HG03565 (cell line): ENCODE data around the gene EPN3.

Experiments used
- ATAC-seq: cut with Tn5 transposase; IDR thresholded peaks from one replicate; pipeline ENCODE4 v1.9.1; 2021; ENCODE audit warnings: mild to moderate bottlenecking, moderate library complexity; ENCODE audit not compliant: unreplicated experiment

EPN3 gene

DNA sequence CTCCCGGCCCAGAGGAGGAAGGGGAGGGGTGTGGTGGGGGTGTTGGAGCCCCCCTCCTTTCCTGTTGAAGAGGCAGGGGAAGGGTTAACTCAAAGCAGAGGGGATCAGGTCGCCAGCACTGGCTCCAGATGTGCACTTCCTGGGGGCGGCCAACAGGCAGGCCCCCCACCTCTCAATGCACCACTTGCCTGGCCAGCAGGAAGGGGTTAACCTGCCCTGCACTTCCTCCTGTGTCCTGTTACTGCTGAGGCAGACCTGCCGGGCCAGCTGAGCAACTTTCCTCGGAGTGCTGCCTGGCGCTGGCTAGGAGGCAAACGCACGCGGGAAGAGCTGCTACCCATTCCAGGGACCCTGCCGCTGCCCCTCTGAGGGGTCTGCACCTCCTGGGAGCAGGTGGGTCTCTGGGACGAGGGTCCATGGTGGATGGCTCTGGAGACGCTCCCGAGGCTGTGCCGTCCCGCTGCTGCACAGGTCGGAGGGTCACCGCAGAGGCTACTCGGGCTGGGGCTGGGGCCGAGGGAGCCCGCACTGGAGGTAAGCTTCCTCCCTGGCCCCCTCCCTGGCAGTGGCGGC is at the start of gene EPN3:
Gene EPN3 (plus strand): TSS at position 284 of the 573 bp plus-strand sequence. CDS start 3,822 bp downstream, outside the sequence.
- ATAC-seq: no peak

DNA sequence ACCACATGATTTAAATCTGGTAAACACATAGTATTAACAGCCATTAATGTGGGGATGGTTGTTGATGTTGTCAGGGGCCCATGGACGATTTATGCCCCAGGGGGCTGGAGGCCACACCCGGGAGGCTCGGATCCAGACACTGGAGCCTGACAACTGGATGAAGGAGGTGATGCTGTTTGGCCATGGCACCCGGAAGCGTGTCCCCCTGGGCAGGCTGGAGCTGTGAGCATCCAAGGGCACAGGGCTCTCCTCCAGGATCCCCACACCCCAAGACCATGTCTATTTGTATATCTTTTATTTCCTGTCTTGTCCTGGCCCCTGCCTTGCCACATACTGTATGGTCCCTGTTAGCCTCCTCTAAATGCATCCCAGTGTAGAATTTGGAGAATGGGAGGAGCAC is 49.3 kb upstream of the EPN3 start:
- ATAC-seq: no peak

DNA sequence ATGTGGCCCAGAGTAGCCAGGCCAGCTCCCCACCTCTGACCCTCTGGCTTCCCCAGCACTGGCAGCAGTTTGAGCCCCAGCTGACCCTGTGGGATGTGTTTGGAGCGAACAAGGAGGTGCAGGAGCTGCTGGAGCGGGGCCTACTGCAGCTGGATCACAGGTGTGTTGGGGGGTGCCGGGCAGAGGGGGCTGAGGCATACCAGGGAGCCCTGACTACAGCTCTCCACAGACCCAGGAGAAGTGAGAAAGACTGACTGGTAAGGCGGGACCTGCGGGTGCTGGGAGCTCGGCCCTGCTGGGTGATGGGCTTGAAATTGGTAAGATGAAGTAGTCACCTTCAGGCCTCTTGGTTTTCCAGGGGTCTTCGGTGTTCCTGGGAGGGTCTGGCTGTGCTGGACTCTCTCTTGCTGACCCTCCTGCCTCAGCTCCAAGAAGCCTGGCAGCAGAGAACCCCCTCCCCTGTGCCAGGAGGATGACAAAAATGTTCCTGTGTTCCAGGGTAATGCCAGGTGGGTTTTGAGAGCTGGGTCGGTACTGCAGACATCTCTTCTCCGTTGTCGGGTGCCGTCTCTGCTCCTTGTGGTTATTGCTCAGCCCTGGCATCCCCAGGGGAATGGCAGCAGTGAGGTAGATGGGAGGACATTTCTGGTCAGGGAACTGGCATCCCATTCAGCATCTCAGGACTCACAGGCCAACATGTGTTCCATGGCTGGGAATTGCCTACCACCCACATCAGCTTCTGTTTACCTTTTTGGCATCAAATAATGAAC is 48.0 kb upstream of the EPN3 start:
- no peak for ATAC-seq

DNA sequence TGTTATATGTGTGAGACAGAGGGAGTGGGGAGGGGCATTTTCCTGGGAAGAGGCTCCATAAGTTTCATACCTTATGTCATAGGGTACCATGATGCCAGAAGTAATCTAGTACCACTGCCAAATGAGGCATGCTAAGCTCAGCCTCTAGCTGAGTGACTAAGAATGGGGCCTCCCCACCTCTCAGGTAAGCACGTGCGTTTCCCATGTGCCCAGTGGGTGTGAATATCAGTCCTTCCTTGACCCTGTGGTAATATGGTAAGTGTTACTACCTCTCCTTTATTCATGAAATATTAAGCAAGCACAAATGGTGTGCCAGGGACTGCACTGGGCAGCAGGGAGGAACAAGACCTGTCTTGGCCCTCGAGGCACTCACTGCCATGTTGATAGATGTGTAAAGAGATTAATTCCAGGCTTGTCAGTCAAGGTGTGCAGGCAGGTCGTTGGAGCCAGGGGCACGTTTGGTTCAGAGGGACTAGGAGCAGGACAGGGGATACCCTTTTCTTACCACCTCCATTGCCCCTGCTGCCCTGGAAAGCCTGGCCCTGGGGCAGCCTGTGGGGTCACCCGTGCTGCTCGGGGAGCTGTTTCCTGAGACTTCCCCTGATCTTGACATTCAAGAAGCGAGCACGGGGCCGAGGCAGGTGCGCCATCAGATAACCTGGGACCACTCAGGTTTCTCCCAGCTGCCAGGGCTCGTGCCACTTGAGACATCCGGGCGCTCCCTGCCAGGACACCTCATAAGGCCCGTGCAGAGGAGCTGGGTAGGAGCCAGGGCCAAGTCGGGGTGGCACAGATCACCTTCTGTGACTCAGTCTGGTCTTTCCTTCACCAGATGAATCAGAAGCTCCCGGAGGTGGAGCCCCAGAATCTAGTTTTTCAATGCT is 45.1 kb upstream of the EPN3 start:
- no peak for ATAC-seq

DNA sequence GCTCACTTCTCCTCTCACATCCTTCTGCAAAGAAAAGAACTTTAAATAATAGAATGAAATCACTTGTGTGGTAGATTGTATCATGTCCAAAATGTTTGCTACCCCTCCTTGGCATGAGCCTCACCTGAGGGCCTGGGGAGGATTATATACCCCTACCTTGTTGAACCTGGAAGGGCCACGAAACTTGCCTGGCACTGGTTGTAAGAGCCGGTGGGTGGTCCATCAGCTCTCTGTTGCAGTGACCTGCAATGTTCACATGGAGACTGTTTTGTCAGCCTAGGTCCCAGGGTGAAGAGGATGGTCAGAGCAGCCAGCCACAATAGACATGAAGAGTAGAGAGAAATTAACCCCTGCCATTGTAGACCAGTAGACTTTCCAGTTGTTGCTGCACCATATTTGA is 43.7 kb upstream of the EPN3 start:
- ATAC-seq: no peak

DNA sequence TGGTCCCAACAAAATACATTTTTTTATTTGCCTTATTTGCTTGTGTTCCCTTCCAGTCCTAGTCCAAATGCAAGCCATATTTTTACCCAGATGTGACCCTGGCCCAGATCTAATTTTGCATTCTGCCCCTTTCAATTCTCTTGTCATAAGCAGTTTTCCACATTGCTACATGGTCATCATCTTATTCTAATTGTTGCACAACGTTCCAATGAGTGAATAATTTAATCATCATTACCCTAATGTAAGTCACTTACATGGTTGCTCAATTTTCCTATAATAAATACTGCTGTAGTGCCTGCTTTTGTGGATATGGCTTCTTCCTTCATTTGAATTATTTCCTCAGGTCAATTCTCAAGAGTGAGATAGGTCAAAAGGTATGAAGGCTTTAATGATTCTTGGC is 41.0 kb upstream of the EPN3 start:
- no peak for ATAC-seq

DNA sequence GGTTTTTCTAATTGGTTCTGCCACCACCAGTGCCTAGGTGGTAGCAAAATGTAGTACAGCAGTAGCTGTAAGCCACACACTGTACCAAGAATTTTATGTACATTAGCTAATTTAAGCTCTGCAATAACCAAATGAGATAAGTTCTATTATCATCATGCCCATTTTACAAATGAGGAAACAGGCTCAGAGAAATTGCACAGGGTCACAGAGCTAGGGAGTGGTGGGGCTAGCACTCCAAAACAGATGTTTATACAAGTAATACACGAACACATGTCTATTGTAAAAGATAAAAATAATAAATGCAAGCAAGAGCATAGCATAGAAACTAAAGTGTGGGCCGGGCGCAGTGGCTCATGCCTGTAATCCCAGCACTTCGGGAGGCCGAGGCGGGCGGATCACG is 40.3 kb upstream of the EPN3 start:
- no peak for ATAC-seq

DNA sequence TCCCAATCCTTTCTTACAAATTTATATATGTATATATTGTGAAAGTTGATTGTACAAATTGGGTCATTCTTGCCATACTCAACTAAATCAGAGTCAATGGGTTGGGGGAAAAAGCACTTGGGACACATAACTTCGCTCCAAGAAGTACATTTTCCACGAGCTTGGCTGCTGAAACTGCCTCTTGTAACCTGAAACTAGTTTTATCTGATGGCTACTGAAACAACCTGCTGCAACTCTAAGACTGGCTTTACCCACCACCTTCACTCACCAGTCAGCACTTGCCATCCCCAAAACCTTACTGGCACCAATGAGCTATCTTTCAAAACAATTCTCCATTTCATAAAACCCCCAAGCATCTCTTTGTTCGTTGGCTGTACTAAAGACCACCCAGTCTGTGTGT is 38.8 kb upstream of the EPN3 start:
- no peak for ATAC-seq

DNA sequence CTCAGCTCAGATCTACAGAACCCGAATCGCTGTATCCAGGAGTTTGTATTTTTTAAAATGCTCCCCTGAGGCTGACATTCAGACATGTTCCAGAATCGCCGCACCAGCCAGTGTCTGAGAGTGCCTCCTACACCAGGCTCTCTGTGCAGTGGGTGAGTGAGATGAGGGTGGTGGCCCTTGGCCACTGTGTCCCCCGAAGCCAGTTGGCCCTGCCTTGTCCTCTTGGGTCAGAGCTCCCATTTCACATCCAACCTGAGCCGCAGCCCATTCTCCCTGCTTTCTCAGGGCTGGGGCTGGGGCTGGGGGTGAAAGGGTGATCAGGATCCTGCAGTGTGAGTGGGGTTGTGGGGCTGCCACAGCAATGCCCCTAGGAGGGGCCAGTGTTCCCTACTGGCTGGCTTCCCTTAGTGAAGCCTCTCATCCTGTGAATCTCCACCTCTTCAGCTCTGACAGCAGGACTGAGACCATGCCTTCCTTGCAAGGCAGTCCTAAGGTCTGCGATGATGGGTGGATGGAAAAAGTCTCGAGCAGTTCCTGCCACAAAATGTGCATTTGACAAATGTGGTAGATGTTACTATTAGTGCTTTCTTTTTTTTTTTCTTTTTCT is 37.2 kb upstream of the EPN3 start:
- no peak for ATAC-seq

DNA sequence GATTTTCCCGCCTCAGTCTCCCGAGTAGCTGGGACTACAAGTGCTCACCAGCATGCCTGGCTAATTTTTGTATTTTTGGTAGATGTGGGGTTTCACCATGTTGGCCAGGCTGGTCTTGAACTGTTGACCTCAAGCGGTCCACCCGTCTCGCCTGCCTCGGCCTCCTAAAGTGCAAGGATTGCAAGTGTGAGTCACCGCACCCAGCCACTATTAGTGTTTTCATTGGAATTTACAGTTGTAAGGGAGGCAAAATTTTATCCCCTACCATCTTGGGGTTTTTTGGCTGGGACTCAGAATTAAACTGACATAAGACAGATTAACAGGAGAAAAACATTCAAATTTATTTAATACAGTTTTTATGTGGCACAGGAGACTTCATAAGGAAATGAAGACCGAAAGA is 36.6 kb upstream of the EPN3 start:
- no peak for ATAC-seq

DNA sequence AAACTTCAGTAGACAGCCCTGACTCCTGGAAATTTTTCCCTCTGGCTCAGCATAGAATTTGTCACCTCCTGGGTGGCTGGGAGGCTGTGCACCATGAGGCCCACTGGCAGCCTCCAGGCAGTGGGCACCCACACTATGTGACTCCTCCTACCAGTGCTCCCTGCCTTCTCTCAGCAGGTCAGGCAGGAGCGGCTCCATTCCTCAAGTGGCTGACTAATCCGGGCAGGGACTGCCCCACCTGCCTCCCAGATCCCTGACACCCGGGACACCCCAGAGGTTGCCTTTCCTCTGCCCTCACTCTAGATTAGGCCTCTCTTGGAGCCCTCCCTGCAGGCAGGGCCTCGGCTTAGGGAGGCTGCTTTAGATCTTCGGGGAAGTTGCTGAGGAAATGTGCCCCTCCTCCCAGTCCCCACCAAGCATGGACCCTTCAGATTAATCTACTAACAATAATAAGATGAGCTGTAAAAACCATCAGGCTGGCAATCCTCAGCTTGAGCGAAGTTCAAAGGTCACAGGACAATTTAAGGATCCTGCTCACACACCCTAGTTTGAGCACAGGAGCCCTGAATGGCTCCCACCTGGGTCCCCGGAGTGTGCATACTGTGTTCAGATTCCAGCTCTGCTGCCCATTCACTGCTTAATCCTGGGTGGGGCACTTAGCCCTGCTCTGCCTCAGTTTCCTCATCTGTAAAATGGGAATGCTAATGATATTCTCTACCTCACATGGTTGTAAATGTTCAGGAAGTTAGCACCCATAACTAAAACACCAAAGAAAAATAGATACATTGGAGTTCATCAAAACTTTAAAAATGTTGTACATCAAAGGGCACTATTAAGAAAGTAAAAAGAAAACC is 34.3 kb upstream of the EPN3 start:
- no peak for ATAC-seq

DNA sequence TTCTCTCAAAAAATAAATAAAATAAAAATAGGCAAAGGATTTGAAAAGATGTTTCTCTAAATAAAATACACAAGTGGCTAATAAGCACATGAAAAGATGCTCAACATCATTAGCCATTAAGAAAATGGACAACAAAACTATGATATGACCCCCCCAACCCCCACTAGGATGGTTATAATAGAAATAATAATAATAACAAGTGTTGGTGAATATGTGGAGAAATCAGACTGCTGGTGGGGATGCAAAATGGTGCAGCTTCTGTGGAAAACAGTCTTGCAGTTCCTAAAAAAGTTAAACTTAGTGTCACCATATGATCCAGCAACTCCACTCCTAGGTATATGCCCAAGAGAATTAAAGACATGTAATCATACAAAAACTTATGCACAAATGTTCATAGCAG is 33.3 kb upstream of the EPN3 start:
- ATAC-seq: no peak

DNA sequence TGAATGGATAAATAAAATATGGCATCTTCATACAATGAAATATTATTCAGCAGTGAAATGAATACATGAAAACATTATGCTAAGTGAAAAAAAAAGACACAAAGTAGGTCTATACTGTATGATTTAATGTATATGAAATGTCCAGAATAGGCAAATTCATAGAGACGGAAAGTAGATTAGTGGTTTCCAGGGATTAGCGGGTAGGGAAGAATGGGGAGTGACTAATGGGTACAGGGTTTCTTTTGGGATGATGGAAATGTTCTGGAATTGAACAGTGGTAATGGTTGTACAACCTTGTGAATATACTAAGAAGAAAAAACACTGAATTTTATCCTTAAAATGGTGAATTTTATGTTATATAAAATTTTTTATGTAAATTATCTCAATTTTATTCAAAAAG is 32.8 kb upstream of the EPN3 start:
- ATAC-seq: no peak

DNA sequence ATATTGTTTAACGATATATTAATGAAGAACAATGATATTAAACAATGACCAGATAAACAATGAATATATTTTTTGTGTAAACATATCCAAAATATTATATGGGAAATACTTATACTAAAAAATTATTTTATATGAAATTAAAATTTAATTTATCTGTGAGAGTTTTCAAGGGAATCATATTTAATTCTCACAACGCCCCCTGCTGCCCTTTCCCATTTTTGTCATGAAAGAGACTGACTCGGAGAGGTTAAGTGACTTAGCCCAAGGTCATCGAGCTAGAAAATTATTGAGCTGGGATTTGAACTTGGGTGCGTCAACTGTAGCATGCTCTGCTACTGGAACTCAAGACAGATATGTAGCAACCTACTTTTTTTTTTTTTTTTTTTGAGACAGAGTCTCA is 31.5 kb upstream of the EPN3 start:
- ATAC-seq: no peak

DNA sequence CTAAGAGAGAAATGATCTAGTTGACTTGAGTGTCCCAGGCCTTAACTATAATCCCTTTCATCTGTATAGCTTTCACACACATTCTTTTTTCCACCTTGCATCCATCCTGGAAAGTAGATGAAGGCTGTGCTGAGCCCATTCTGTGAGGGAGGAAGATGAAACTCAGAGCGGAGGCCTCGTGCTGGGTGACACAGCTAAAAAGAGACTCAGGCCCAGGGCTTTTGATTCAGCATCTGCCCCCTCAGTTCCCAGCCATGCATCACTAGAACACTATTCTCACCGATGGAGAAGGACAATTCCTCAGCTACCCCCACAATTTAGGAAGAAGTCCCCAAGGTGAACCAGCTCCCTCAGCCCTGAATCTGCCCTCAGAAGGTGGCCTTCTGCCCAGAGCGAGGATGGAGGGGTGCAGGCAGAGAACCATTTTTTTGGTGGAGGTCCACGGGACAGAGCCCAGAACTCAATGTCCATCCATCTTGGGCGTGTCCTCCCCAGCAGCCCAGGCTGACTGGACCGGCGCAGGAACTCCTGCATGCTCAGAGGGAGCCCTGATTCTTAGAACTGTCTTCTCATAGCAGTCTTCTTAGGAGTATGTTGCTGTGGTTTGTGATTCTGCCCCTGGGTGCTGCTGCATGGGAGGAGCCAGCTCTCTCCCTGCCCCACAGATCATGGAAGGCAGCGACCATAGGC is 30.1 kb upstream of the EPN3 start:
- ATAC-seq: no peak

DNA sequence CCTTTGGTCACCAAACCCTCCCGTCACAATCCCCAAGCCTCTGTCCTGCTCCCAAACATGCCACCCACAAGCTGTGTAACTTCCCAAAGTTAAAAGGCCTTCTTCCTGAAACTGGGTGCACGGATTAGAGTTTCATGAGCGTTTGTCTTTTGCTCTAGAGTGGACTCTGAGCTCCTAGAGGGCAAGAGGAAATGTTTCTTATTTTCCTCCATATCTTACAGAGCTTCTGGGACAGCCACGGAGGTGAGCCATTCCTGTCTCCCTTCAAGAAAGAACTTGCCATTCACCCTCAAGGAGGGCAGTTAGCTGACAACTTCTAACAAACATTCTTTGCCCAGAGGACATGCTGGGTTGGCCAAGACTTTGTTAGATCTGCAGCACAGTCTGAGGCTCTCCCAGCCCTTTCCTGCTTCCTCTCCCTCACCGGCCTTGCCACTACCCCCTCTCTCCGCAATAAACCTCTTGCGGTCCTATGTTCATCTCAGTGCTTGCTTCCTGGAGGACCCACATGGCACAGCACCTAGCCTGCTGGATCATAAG is 26.9 kb upstream of the EPN3 start:
- ATAC-seq: no peak

DNA sequence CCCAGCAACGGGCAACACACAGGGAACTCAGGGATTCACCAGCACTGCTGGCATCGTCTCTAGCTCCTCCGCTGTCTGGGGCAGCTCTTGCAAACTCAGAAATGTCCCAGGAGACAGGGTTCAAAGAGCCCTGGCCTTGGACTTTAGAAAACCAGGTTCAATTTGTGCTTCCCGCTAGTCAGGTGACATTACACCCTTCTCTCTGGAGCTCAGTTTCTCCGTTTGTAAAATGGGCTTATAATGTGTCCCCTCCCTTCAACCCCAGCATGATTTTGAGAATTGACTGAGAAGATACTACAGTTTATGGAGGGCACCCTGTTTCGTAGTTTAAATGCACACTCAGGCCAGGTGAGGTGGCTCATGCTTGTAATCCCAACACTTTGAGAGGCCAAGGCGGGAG is 26.2 kb upstream of the EPN3 start:
- no peak for ATAC-seq

DNA sequence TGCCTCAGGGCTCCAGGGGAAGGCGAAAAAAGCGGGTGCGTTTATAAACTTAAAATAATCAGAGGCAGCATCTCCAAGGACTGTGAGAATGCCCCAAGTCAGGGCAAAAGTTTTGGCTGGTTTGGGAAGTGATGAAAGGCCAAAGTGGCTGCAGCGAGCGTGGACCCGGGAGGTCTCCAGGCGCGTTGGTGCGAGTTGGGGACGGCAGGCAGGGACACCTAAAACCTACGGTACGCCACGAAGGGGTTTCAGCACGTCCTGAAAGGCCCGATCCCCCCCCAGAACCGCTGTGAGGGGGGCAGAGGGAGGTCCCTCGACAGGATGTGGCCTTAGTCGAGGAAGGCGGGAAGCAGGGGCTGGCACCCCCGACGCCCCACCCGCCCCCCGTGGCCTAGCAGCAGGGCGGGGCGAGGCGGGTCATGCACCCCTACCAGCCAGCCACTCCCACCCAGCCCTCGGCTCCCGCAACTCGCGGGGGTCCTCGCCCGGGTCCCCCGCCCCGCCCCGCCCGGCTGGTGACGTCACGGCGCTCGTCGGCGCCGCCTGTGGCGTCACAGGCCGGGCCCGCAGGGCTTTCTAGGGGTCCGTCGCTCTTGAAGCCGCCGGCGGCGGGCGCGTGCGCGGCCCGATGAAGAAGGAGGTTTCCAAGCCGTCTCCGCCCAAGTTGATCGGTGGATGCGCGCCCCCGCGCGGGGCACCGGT is 24.5 kb upstream of the EPN3 start, which contains the start of gene MYCBPAP:
Gene MYCBPAP (plus strand): TSS at position 569 of the 702 bp plus-strand sequence. CDS start 236 bp downstream, outside the sequence.
- no peak for ATAC-seq
